Activated CD4-positive, CD25-positive, alpha-beta regulatory T cell treated with anti-CD3 and anti-CD28 coated beads, Interleukin-2, amount 50 U/mL, for 72 hours (primary cell): ENCODE results near the gene GIGYF2.
"Not testable (repeated sequence)": the region's sequence is repeated elsewhere in the genome, so short reads cannot be mapped to it uniquely, and the experiment has no call there.

Experiments used
- DNase-seq: peaks from one replicate; pipeline ENCODE4 v3.0.0; 2021

GIGYF2 gene

GRCh38 chr2:232691117-232691516 lies 6.0 kb upstream of the GIGYF2 start:
- not testable (repeated sequence) for DNase-seq

- no peak for DNase-seq
Observed at GRCh38 chr2:232693344-232693743, 3.8 kb upstream of the GIGYF2 start.

GRCh38 chr2:232696609-232697058 lies 497 bp upstream of the GIGYF2 start:
- DNase-seq = no peak

- no peak for DNase-seq
Observed at GRCh38 chr2:232697807-232698110, 628 bp downstream of the GIGYF2 start.

GRCh38 chr2:232698556-232699091 lies 1.5 kb downstream of the GIGYF2 start:
- DNase-seq = no peak

- DNase-seq = no peak
Observed at GRCh38 chr2:232699110-232699509, 2.0 kb downstream of the GIGYF2 start.

GRCh38 chr2:232700154-232700553 lies 3.0 kb downstream of the GIGYF2 start:
- DNase-seq = no peak

- no peak for DNase-seq
Observed at GRCh38 chr2:232707076-232707475, 9.9 kb downstream of the GIGYF2 start.

GRCh38 chr2:232713505-232713904 lies 16.4 kb downstream of the GIGYF2 start:
- no peak for DNase-seq

GRCh38 chr2:232714969-232715368 lies 17.8 kb downstream of the GIGYF2 start:
- no peak for DNase-seq

- not testable (repeated sequence) for DNase-seq
Observed at GRCh38 chr2:232720056-232720455, 22.9 kb downstream of the GIGYF2 start.

- no peak for DNase-seq
Observed at GRCh38 chr2:232721261-232721660, 24.1 kb downstream of the GIGYF2 start.

GRCh38 chr2:232721882-232722281 lies 24.8 kb downstream of the GIGYF2 start:
- no peak for DNase-seq

- DNase-seq = no peak
Observed at GRCh38 chr2:232723027-232723426, 25.9 kb downstream of the GIGYF2 start.

GRCh38 chr2:232728785-232729184 lies 31.7 kb downstream of the GIGYF2 start:
- DNase-seq = no peak

- DNase-seq = no peak
Observed at GRCh38 chr2:232731470-232731869, 34.3 kb downstream of the GIGYF2 start.

- DNase-seq = no peak
Observed at GRCh38 chr2:232741294-232741693, 44.2 kb downstream of the GIGYF2 start.

- DNase-seq = no peak
Observed at GRCh38 chr2:232741972-232742371, 44.8 kb downstream of the GIGYF2 start.

GRCh38 chr2:232744963-232745362 lies 47.8 kb downstream of the GIGYF2 start:
- DNase-seq = no peak

GRCh38 chr2:232748038-232748437 lies 50.9 kb downstream of the GIGYF2 start:
- no peak for DNase-seq

- DNase-seq = no peak
Observed at GRCh38 chr2:232749331-232749730, 52.2 kb downstream of the GIGYF2 start.

- no peak for DNase-seq
Observed at GRCh38 chr2:232750135-232750671, 53.1 kb downstream of the GIGYF2 start.

- DNase-seq = no peak
Observed at GRCh38 chr2:232757905-232758304, 60.8 kb downstream of the GIGYF2 start.

- DNase-seq = no peak
Observed at GRCh38 chr2:232761301-232761907, 64.3 kb downstream of the GIGYF2 start.

- no peak for DNase-seq
Observed at GRCh38 chr2:232767866-232768265, 70.7 kb downstream of the GIGYF2 start.
